ENCODE measurements around the gene ABCC1. TPM values are rescaled to one million over a fixed set of nuclear protein-coding genes. Genes with fewer than 3 reads are reported as not detected.
"Not testable (repeated sequence)": the region's sequence is repeated elsewhere in the genome, so short reads cannot be mapped to it uniquely, and the experiment has no call there.

ABCC1 gene
- total and polyA plus RNA-seq, 2 of the 4 experiments (the other 2 are of a cell fraction) = 39.4 to 66.0 TPM

DNA sequence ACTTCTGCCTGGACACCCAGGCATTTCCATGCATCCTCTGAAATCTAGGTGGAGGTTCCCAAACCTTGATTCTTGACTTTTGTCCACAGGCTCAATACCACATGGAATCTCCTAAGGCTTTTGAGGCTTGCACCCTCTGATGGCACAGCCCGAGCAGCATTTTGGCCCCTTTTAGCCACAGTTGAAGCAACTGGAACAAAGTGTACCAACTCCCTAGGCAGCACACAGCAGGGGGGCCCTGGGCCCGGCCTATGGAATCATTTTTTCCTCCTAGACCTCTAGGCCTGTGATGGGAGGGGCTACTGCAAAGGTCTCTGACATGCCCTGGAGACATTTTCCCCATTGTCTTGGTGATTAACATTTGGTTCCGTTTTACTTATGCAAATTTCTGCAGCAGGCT, 32.0 kb downstream of the ABCC1 start:
- BruUV-seq (replicated peaks) = no TSS peak
- POLR2A ChIA-PET (ENCODE audit: unreplicated experiment) = no interaction called here
- H3K9me3 ChIP-seq (ENCODE audit: control insufficient read depth, insufficient read depth, low read length) = peaks cover 9% of the 10 kb centered on the region
- H3K4me3 ChIP-seq (ENCODE audit: insufficient read depth, low read depth, low read length) = no peak overlapping the region
- peaks cover 16% of the 10 kb centered on the region for H3K4me1 ChIP-seq (ENCODE audit: control insufficient read depth, insufficient read depth, low read length)
- no peak for ATAC-seq (ENCODE audit: low read depth)
- H3K79me1 ChIP-seq (ENCODE audit: low read depth in 1 of 2, low read length in 2 of 2) = peaks cover 21 to 96% of the 10 kb centered on the region in 2 experiments
- no peak overlapping the region for H4K91ac ChIP-seq (ENCODE audit: insufficient read depth, low read depth, low read length)
- H3K18ac ChIP-seq (ENCODE audit: low read depth, low read length) = no peak overlapping the region
- no peak for DNase-seq
- H3K4me2 ChIP-seq (ENCODE audit: low read depth, low read length) = no peak overlapping the region
- H3K27ac ChIP-seq (ENCODE audit: insufficient read depth, low read length) = no peak overlapping the region
- H4K5ac ChIP-seq (ENCODE audit: low read depth, low read length) = no peak overlapping the region
- TF ChIP-seq RFX5 (IDR thresholded peaks at IDR 0.05; ENCODE audit: low read depth, low read length) (no peak), MAZ (IDR thresholded peaks at IDR 0.05; ENCODE audit: borderline replicate concordance, low read depth, low read length) (no peak)
- H3K36me3 ChIP-seq (ENCODE audit: control insufficient read depth, insufficient read depth, low read length) = peaks cover 35% of the 10 kb centered on the region
- no peak overlapping the region for H2AK5ac ChIP-seq (ENCODE audit: low read depth, low read length)
- H3K56ac ChIP-seq (ENCODE audit: extremely low read depth, insufficient read depth, low read length) = no peak overlapping the region
- no peak overlapping the region for H3K23ac ChIP-seq (ENCODE audit: low read depth, low read length)
- peaks cover 27% of the 10 kb centered on the region for H3K9me1 ChIP-seq (ENCODE audit: insufficient read depth, low read length)
- no peaks in the 10 kb centered on the region for H3K27me3 ChIP-seq (ENCODE audit: control insufficient read depth, insufficient read depth, low read length)
- H3K4ac ChIP-seq (ENCODE audit: low read depth, low read length) = no peak overlapping the region
- H2AK9ac ChIP-seq (replicated peaks; ENCODE audit: low read depth, low read length, poor library complexity) = no peak overlapping the region
- no peak overlapping the region for H2AFZ ChIP-seq (replicated peaks; ENCODE audit: low read length, poor library complexity)
- H4K8ac ChIP-seq (ENCODE audit: low read depth in 2 of 2, low read length in 2 of 2) = no peak overlapping the region
- H2BK5ac ChIP-seq (ENCODE audit: low read depth, low read length, poor library complexity, severe bottlenecking) = no peak overlapping the region
- no peak overlapping the region for H2BK120ac ChIP-seq (ENCODE audit: low read depth, low read length)
- H4K20me1 ChIP-seq (ENCODE audit: insufficient read depth, low read length) = peaks cover 59% of the 10 kb centered on the region
- H2BK20ac ChIP-seq (ENCODE audit: low read depth, low read length) = no peak overlapping the region
- H3K14ac ChIP-seq (replicated peaks; ENCODE audit: low read depth, low read length) = no peak overlapping the region
- H2BK15ac ChIP-seq (ENCODE audit: low read depth, low read length) = no peak overlapping the region
- CTCF ChIA-PET = no interaction called here
- intact Hi-C loops (cut with micrococcal nuclease) (no loop called here), in situ Hi-C loops (cut with MboI; ENCODE audit: low sequenced_read_pairs) (no loop called here), dilution Hi-C loops (cut with HindIII; ENCODE audit: low sequenced_read_pairs, unreplicated experiment) (no loop called here)
- H3K9ac ChIP-seq (ENCODE audit: low read depth, low read length) = no peak overlapping the region
- 83% methylated on average over 1 of the region's 3 CpGs; no CpG with 5 or more reads in 1 of the 2 experiments for WGBS, 2 experiments (ENCODE audit: extremely low coverage in 2 of 2, insufficient read length in 1 of 2)

- dilution Hi-C loops (cut with HindIII; ENCODE audit: low sequenced_read_pairs, unreplicated experiment); H3K27ac ChIP-seq (ENCODE audit: insufficient read depth, low read length); H3K23ac ChIP-seq (ENCODE audit: low read depth, low read length); intact Hi-C loops (cut with micrococcal nuclease); in situ Hi-C loops (cut with MboI; ENCODE audit: low sequenced_read_pairs); H3K4ac ChIP-seq (ENCODE audit: low read depth, low read length); H3K9me3 ChIP-seq (ENCODE audit: control insufficient read depth, insufficient read depth, low read length); H4K8ac ChIP-seq (ENCODE audit: low read depth in 2 of 2, low read length in 2 of 2); H2BK5ac ChIP-seq (ENCODE audit: low read depth, low read length, poor library complexity, severe bottlenecking); H3K18ac ChIP-seq (ENCODE audit: low read depth, low read length); ATAC-seq (ENCODE audit: low read depth); H3K14ac ChIP-seq (replicated peaks; ENCODE audit: low read depth, low read length); H2AK5ac ChIP-seq (ENCODE audit: low read depth, low read length); H3K56ac ChIP-seq (ENCODE audit: extremely low read depth, insufficient read depth, low read length); H3K9ac ChIP-seq (ENCODE audit: low read depth, low read length); H2BK20ac ChIP-seq (ENCODE audit: low read depth, low read length); H4K5ac ChIP-seq (ENCODE audit: low read depth, low read length); H2AK9ac ChIP-seq (replicated peaks; ENCODE audit: low read depth, low read length, poor library complexity); POLR2A ChIA-PET (ENCODE audit: unreplicated experiment); H2BK120ac ChIP-seq (ENCODE audit: low read depth, low read length); BruUV-seq (replicated peaks); H3K27me3 ChIP-seq (ENCODE audit: control insufficient read depth, insufficient read depth, low read length); H3K4me2 ChIP-seq (ENCODE audit: low read depth, low read length); CTCF ChIA-PET; H4K91ac ChIP-seq (ENCODE audit: insufficient read depth, low read depth, low read length); H2BK15ac ChIP-seq (ENCODE audit: low read depth, low read length); H3K4me3 ChIP-seq (ENCODE audit: insufficient read depth, low read depth, low read length); H2AFZ ChIP-seq (replicated peaks; ENCODE audit: low read length, poor library complexity); DNase-seq: not testable (repeated sequence)
- Histone ChIP-seq H3K79me1 (ENCODE audit: low read depth in 1 of 2, low read length in 2 of 2) (peaks cover 17 to 96% of the 10 kb centered on the region in 2 experiments), H3K4me1 (ENCODE audit: control insufficient read depth, insufficient read depth, low read length) (peaks cover 11% of the 10 kb centered on the region), H3K36me3 (ENCODE audit: control insufficient read depth, insufficient read depth, low read length) (peaks cover 40% of the 10 kb centered on the region), H4K20me1 (ENCODE audit: insufficient read depth, low read length) (peaks cover 58% of the 10 kb centered on the region), H3K9me1 (ENCODE audit: insufficient read depth, low read length) (peaks cover 26% of the 10 kb centered on the region)
- WGBS, 2 experiments (ENCODE audit: extremely low coverage in 2 of 2, insufficient read length in 1 of 2) = no CpG with 5 or more reads among the region's 5 CpGs
Observed at GRCh38 chr16:15982194-15982915, 32.9 kb downstream of the ABCC1 start.

Measured in IMR-90 (cell line).